Activated naive CD4-positive, alpha-beta T cell treated with anti-CD3 and anti-CD28 coated beads for 36 hours (primary cell): Measurements from ENCODE around the gene NTM. TPM values are rescaled to one million over a fixed set of nuclear protein-coding genes. Genes with fewer than 3 reads are reported as not detected.

Experiments
- CTCF ChIA-PET: fragments of 350-600 bp; sonication (Branson Sonifier 250); formaldehyde crosslinking; loops from one replicate; lab custom pipeline; 2021; ENCODE audit warnings: antibody characterized with exemption; lab: Charles Lee
- DNase-seq: peaks from one replicate; pipeline ENCODE4 v3.0.0-alpha.2; 2020
- H3K27ac Mint-ChIP-seq: one replicate; pipeline ENCODE4 v1.8.0; 2021; ENCODE audit warnings: mild to moderate bottlenecking, mixed read lengths
- H3K27me3 Mint-ChIP-seq: one replicate; pipeline ENCODE4 v1.8.0; 2021; ENCODE audit warnings: low read depth, mixed read lengths
- H3K36me3 Mint-ChIP-seq: one replicate; pipeline ENCODE4 v1.8.0; 2021; ENCODE audit warnings: low read depth, mixed read lengths
- H3K4me1 Mint-ChIP-seq: one replicate; pipeline ENCODE4 v1.8.0; 2021; ENCODE audit warnings: low read depth, mixed read lengths
- H3K4me3 Mint-ChIP-seq: one replicate; pipeline ENCODE4 v1.8.0; 2021; ENCODE audit warnings: mild to moderate bottlenecking, moderate library complexity, mixed read lengths
- H3K9me3 Mint-ChIP-seq: one replicate; pipeline ENCODE4 v1.8.0; 2021; ENCODE audit warnings: mixed read lengths
- intact Hi-C: fragments of 100-400 bp; cut with micrococcal nuclease; formaldehyde crosslinking; loops from one replicate; pipeline ENCODE4 v1.15.1; 2023
- total RNA-seq, 2 experiments: library from RNA; stranded (reverse); gene quantifications; one replicate each; pipeline ENCODE4 v1.2.3, GENCODE V29; 2021

Gene NTM
- total RNA-seq, 2 experiments from 2014 or later, result not detected

GRCh38 chr11:131611322-131611721 is 240.9 kb downstream of the NTM start:
- H3K4me3 Mint-ChIP-seq, result no peak overlapping the region
- no peak overlapping the region for H3K27ac Mint-ChIP-seq
- intact Hi-C loops, result no loop called here
- CTCF ChIA-PET, result interaction anchor here (0.8 kb wide), 1 partner anchor 63 kb away, joined by 3 read pairs; no protein-coding TSS in a partner anchor
- no peaks in the 10 kb centered on the region for H3K36me3 Mint-ChIP-seq
- H3K9me3 Mint-ChIP-seq, result peaks cover 3% of the 10 kb centered on the region
- H3K4me1 Mint-ChIP-seq, result no peaks in the 10 kb centered on the region
- no peak for DNase-seq
- peaks cover 12% of the 10 kb centered on the region for H3K27me3 Mint-ChIP-seq

GRCh38 chr11:131612533-131612932 is 242.1 kb downstream of the NTM start:
- Mint-ChIP-seq H3K36me3 (no peaks in the 10 kb centered on the region), H3K9me3 (peaks cover 3% of the 10 kb centered on the region), H3K4me1 (no peaks in the 10 kb centered on the region), H3K4me3 (no peak overlapping the region), H3K27me3 (peaks cover 12% of the 10 kb centered on the region), H3K27ac (no peak overlapping the region)
- intact Hi-C loops, result no loop called here
- DNase-seq, result no peak
- CTCF ChIA-PET, result no interaction called here

GRCh38 chr11:131614631-131615030 is 244.2 kb downstream of the NTM start:
- H3K9me3 Mint-ChIP-seq, result no peaks in the 10 kb centered on the region

GRCh38 chr11:131615611-131616010 is 245.2 kb downstream of the NTM start:
- Mint-ChIP-seq H3K9me3 (no peaks in the 10 kb centered on the region), H3K27me3 (peaks cover 7% of the 10 kb centered on the region), H3K36me3 (no peaks in the 10 kb centered on the region), H3K4me1 (no peaks in the 10 kb centered on the region), H3K4me3 (no peak overlapping the region), H3K27ac (no peak overlapping the region)
- CTCF ChIA-PET, result no interaction called here
- intact Hi-C loops, result no loop called here
- DNase-seq, result no peak

More at GRCh38 chr11:131614631-131615030, 244.2 kb downstream of the NTM start:
- H3K4me1 Mint-ChIP-seq, result no peaks in the 10 kb centered on the region
- no peak overlapping the region for H3K27ac Mint-ChIP-seq
- intact Hi-C loops, result no loop called here
- CTCF ChIA-PET, result no interaction called here
- DNase-seq, result no peak
- no peaks in the 10 kb centered on the region for H3K36me3 Mint-ChIP-seq
- peaks cover 9% of the 10 kb centered on the region for H3K27me3 Mint-ChIP-seq
- H3K4me3 Mint-ChIP-seq, result no peak overlapping the region

GRCh38 chr11:131616481-131617140 is 246.2 kb downstream of the NTM start:
- Mint-ChIP-seq H3K36me3 (no peaks in the 10 kb centered on the region), H3K4me1 (no peaks in the 10 kb centered on the region), H3K27ac (no peak overlapping the region), H3K27me3 (peaks cover 5% of the 10 kb centered on the region), H3K4me3 (no peak overlapping the region), H3K9me3 (no peaks in the 10 kb centered on the region)
- intact Hi-C loops, result no loop called here
- CTCF ChIA-PET, result no interaction called here
- no peak for DNase-seq

- Mint-ChIP-seq H3K9me3 (no peaks in the 10 kb centered on the region), H3K4me1 (no peaks in the 10 kb centered on the region), H3K27ac (no peak overlapping the region), H3K36me3 (no peaks in the 10 kb centered on the region), H3K27me3 (peaks cover 5% of the 10 kb centered on the region), H3K4me3 (no peak overlapping the region)
- CTCF ChIA-PET, result no interaction called here
- DNase-seq, result no peak
- intact Hi-C loops, result no loop called here
These were observed 247.8 kb downstream of the NTM start for GRCh38 chr11:131618201-131618600.

GRCh38 chr11:131622193-131622592 is 251.8 kb downstream of the NTM start:
- Mint-ChIP-seq H3K4me1 (no peaks in the 10 kb centered on the region), H3K36me3 (no peaks in the 10 kb centered on the region), H3K27ac (no peak overlapping the region), H3K27me3 (peaks cover 2% of the 10 kb centered on the region), H3K4me3 (no peak overlapping the region), H3K9me3 (no peaks in the 10 kb centered on the region)
- CTCF ChIA-PET, result no interaction called here
- intact Hi-C loops, result no loop called here
- no peak for DNase-seq

GRCh38 chr11:131624531-131624930 is 254.1 kb downstream of the NTM start:
- intact Hi-C loops, result no loop called here
- no peak overlapping the region for H3K27ac Mint-ChIP-seq
- H3K36me3 Mint-ChIP-seq, result no peaks in the 10 kb centered on the region
- no peaks in the 10 kb centered on the region for H3K4me1 Mint-ChIP-seq
- CTCF ChIA-PET, result no interaction called here
- H3K9me3 Mint-ChIP-seq, result no peaks in the 10 kb centered on the region
- H3K27me3 Mint-ChIP-seq, result peaks cover 2% of the 10 kb centered on the region
- H3K4me3 Mint-ChIP-seq, result no peak overlapping the region
- no peak for DNase-seq

GRCh38 chr11:131626788-131627187 is 256.4 kb downstream of the NTM start:
- no peaks in the 10 kb centered on the region for H3K9me3 Mint-ChIP-seq
- no peaks in the 10 kb centered on the region for H3K36me3 Mint-ChIP-seq
- no peak overlapping the region for H3K4me3 Mint-ChIP-seq
- peaks cover 2% of the 10 kb centered on the region for H3K27me3 Mint-ChIP-seq
- H3K27ac Mint-ChIP-seq, result no peak overlapping the region
- H3K4me1 Mint-ChIP-seq, result no peaks in the 10 kb centered on the region
- DNase-seq, result no peak
- CTCF ChIA-PET, result no interaction called here
- intact Hi-C loops, result no loop called here

- intact Hi-C loops, result no loop called here
- no peak overlapping the region for H3K27ac Mint-ChIP-seq
- peaks cover 5% of the 10 kb centered on the region for H3K27me3 Mint-ChIP-seq
- no peak overlapping the region for H3K4me3 Mint-ChIP-seq
- no peaks in the 10 kb centered on the region for H3K36me3 Mint-ChIP-seq
- DNase-seq, result no peak
- H3K9me3 Mint-ChIP-seq, result no peaks in the 10 kb centered on the region
- no peaks in the 10 kb centered on the region for H3K4me1 Mint-ChIP-seq
- CTCF ChIA-PET, result no interaction called here
These were observed 258.3 kb downstream of the NTM start for GRCh38 chr11:131628739-131629138.

- H3K36me3 Mint-ChIP-seq, result no peaks in the 10 kb centered on the region
- no peaks in the 10 kb centered on the region for H3K9me3 Mint-ChIP-seq
- CTCF ChIA-PET, result no interaction called here
- intact Hi-C loops, result no loop called here
- no peaks in the 10 kb centered on the region for H3K4me1 Mint-ChIP-seq
- no peak for DNase-seq
- H3K4me3 Mint-ChIP-seq, result no peak overlapping the region
- no peak overlapping the region for H3K27ac Mint-ChIP-seq
- H3K27me3 Mint-ChIP-seq, result peaks cover 5% of the 10 kb centered on the region
These were observed 259.6 kb downstream of the NTM start for GRCh38 chr11:131629925-131630540.

- H3K4me1 Mint-ChIP-seq, result no peaks in the 10 kb centered on the region
- H3K36me3 Mint-ChIP-seq, result no peaks in the 10 kb centered on the region
- no peak overlapping the region for H3K27ac Mint-ChIP-seq
- intact Hi-C loops, result no loop called here
- CTCF ChIA-PET, result no interaction called here
- H3K4me3 Mint-ChIP-seq, result no peak overlapping the region
- no peak for DNase-seq
- no peaks in the 10 kb centered on the region for H3K9me3 Mint-ChIP-seq
- peaks cover 4% of the 10 kb centered on the region for H3K27me3 Mint-ChIP-seq
These were observed 262.6 kb downstream of the NTM start for GRCh38 chr11:131632971-131633370.
